Tibial nerve (tissue), 4 donors: ENCODE data around the gene MINDY2. TPM values are rescaled to one million over a fixed set of nuclear protein-coding genes. Genes with fewer than 3 reads are reported as not detected.

Experiments
- DNase-seq, 2 donors: peaks; one replicate each; pipeline ENCODE4 v3.0.0-alpha.2; 2019; ENCODE audit warnings: low spot score in 2 of 2
- H3K27ac ChIP-seq, 4 donors: fragments of 200-600 bp; sonication (generic) in 3 of 4; one replicate each; pipeline ENCODE4 v1.5.1; 2017 to 2019; ENCODE audit warnings: mild to moderate bottlenecking in 1 of 4
- H3K27me3 ChIP-seq, 2 donors: fragments of 200-600 bp; sonication (generic) in 1 of 2; one replicate each; pipeline versions ENCODE4 v1.5.1 to v1.6.0; 2017 to 2019
- H3K36me3 ChIP-seq, 3 donors: fragments of 200-600 bp; sonication (generic); one replicate each; pipeline ENCODE4 v1.5.1; 2018 to 2019
- H3K4me1 ChIP-seq, 4 donors: fragments of 200-600 bp; sonication (generic) in 3 of 4; one replicate each; pipeline ENCODE4 v1.5.1; 2017 to 2019
- H3K4me3 ChIP-seq, 4 donors: fragments of 200-600 bp; sonication (generic) in 3 of 4; one replicate each; pipeline ENCODE4 v1.5.1; 2017 to 2019; ENCODE audit warnings: mild to moderate bottlenecking in 1 of 4, moderate library complexity in 1 of 4
- H3K9me3 ChIP-seq, 4 donors: fragments of 200-600 bp; sonication (generic) in 3 of 4; one replicate each; pipeline ENCODE4 v1.5.1; 2017 to 2019
- CTCF ChIP-seq, 5 experiments: fragments of 200-600 bp in 3 of 5; fragments of 450-650 bp in 2 of 5; sonication (generic) in 3 of 5; IDR thresholded peaks; one replicate each; pipeline ENCODE4 v1.5.1; 2016 to 2019; ENCODE audit warnings: antibody characterized with exemption in 5 of 5, mild to moderate bottlenecking in 3 of 5, moderate library complexity in 2 of 5
- EP300 ChIP-seq, 2 donors: sonication (generic); formaldehyde crosslinking; IDR thresholded peaks; one replicate each; pipeline ENCODE4 v1.6.1; 2017; ENCODE audit warnings: antibody characterized with exemption in 2 of 2, mild to moderate bottlenecking in 1 of 2
- POLR2A ChIP-seq, 2 donors: fragments of 450-650 bp; IDR thresholded peaks; one replicate each; pipeline ENCODE4 v1.6.1; 2017; ENCODE audit warnings: antibody characterized with exemption in 2 of 2, mild to moderate bottlenecking in 2 of 2, moderate library complexity in 2 of 2
- WGBS, 2 donors: methylation state at CpG; one replicate each; pipeline ENCODE4 v1.1.5; 2018; 5-methylcytosine and 5-hydroxymethylcytosine counted together
- total RNA-seq, 4 donors: library from RNA; depleted of rRNA; stranded (reverse); fragments of >200 nt; gene quantifications; one replicate each; pipeline ENCODE4 v1.1.0, GENCODE V29; 2016

The MINDY2 gene
- total RNA-seq, 4 donors from 2014 or later, result 26.1 to 47.4 (median 39.9) TPM

- 19 to 42% methylated on average over 17 to 50 of the region's 54 CpGs for WGBS, 2 donors
- H3K36me3 ChIP-seq, result no peaks in the 10 kb centered on the region
- peak overlapping the region in 2 of 4 donors; percentile 29 to 33 for H3K27ac ChIP-seq
- TF ChIP-seq POLR2A (IDR thresholded peaks at IDR 0.05), result no peak
- no peak for TF ChIP-seq EP300 (IDR thresholded peaks at IDR 0.05)
- no peak for TF ChIP-seq CTCF (IDR thresholded peaks at IDR 0.05)
- no peaks in the 10 kb centered on the region for H3K27me3 ChIP-seq
- H3K9me3 ChIP-seq, result no peaks in the 10 kb centered on the region
- peak overlapping the region; percentile 15 to 46 (median 33) for H3K4me3 ChIP-seq
- no peak for DNase-seq
- peaks cover 0 to 21% (median 5%) of the 10 kb centered on the region in 4 donors for H3K4me1 ChIP-seq
These were observed 93.7 kb downstream of the MINDY2 start for GRCh38 chr15:58864602-58865424.

GRCh38 chr15:58865425-58865880 is 94.4 kb downstream of the MINDY2 start:
- TF ChIP-seq POLR2A (IDR thresholded peaks at IDR 0.05) (no peak), EP300 (IDR thresholded peaks at IDR 0.05) (no peak), CTCF (IDR thresholded peaks at IDR 0.05) (no peak)
- H3K27ac ChIP-seq, result peak overlapping the region in 1 of 4 donors; percentile 29
- H3K9me3 ChIP-seq, result no peaks in the 10 kb centered on the region
- DNase-seq, result no peak
- H3K4me1 ChIP-seq, result peaks cover 0 to 21% (median 5%) of the 10 kb centered on the region in 4 donors
- no peaks in the 10 kb centered on the region for H3K36me3 ChIP-seq
- 82 to 92% methylated on average over 14 to 15 of the region's 15 CpGs for WGBS, 2 donors
- H3K4me3 ChIP-seq, result peak overlapping the region; percentile 15 to 46 (median 33)
- no peaks in the 10 kb centered on the region for H3K27me3 ChIP-seq

DNA sequence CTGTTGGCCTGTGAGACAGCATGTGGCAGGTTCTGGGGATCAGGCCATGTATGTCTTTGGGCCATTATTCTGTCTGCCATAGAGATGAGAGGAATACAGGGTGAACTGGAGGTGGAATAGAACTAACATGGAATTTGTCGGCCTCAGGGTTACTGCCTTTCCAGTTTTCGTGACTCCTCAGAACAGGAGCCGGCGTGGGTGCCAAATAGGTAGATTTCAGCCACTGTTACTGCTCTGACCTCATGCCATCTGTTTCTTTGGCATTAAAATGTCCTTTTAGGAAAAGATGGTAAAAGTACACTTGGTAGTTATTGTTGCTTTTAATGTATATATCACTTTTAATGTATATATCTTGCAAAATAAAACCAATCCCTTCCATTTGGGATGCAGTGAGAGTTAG is 96.8 kb downstream of the MINDY2 start:
- no peaks in the 10 kb centered on the region for H3K9me3 ChIP-seq
- TF ChIP-seq EP300 (IDR thresholded peaks at IDR 0.05) (no peak), CTCF (IDR thresholded peaks at IDR 0.05) (no peak)
- H3K27me3 ChIP-seq, result no peaks in the 10 kb centered on the region
- no peak overlapping the region for H3K4me3 ChIP-seq
- 95 to 98% methylated on average over 4 of the region's 4 CpGs for WGBS, 2 donors
- no peak overlapping the region for H3K27ac ChIP-seq
- no peak for DNase-seq
- peaks cover 0 to 18% (median 5%) of the 10 kb centered on the region in 4 donors for H3K4me1 ChIP-seq
- H3K36me3 ChIP-seq, result no peaks in the 10 kb centered on the region

GRCh38 chr15:58870451-58870850 is 99.3 kb downstream of the MINDY2 start:
- no peaks in the 10 kb centered on the region for H3K36me3 ChIP-seq
- WGBS, 2 donors, result 87 to 93% methylated on average over 4 of the region's 4 CpGs

More at GRCh38 chr15:58870451-58870850, 99.3 kb downstream of the MINDY2 start:
- Histone ChIP-seq H3K27ac (no peak overlapping the region), H3K27me3 (no peaks in the 10 kb centered on the region), H3K4me1 (peaks cover 0 to 8% (median under 1%) of the 10 kb centered on the region in 4 donors), H3K4me3 (no peak overlapping the region), H3K9me3 (no peaks in the 10 kb centered on the region)
- TF ChIP-seq CTCF (IDR thresholded peaks at IDR 0.05), result no peak
- TF ChIP-seq POLR2A (IDR thresholded peaks at IDR 0.05), result no peak
- no peak for TF ChIP-seq EP300 (IDR thresholded peaks at IDR 0.05)
- no peak for DNase-seq
